Activated B cell treated with CpG ODN at 0.5 μM for 24 hours (primary cell): ENCODE results near the gene PANK4. TPM values are rescaled to one million over a fixed set of nuclear protein-coding genes. Genes with fewer than 3 reads are reported as not detected.

Experiments
- ATAC-seq: fragments of 200-7000 bp; cut with Tn5 transposase; one replicate; pipeline ENCODE4 v1.10.0; 2021; ENCODE audit warnings: low read depth, mild to moderate bottlenecking, moderate library complexity
- CTCF ChIA-PET: fragments of 350-600 bp; sonication (Branson Sonifier 250); formaldehyde crosslinking; loops from one replicate; lab custom pipeline; 2021; ENCODE audit warnings: antibody characterized with exemption; lab: Charles Lee
- POLR2A ChIA-PET: fragments of 350-600 bp; sonication (Branson Sonifier 250); formaldehyde crosslinking; loops from one replicate; lab custom pipeline; 2021; ENCODE audit warnings: antibody characterized with exemption; lab: Charles Lee
- DNase-seq: peaks from one replicate; pipeline ENCODE4 v3.0.0; 2022
- H3K27ac Mint-ChIP-seq: one replicate; pipeline ENCODE4 v1.8.0; 2020; ENCODE audit warnings: mixed read lengths
- H3K27me3 Mint-ChIP-seq: one replicate; pipeline ENCODE4 v1.8.0; 2021; ENCODE audit warnings: mixed read lengths
- H3K36me3 Mint-ChIP-seq: one replicate; pipeline ENCODE4 v1.8.0; 2021; ENCODE audit warnings: low read depth, mixed read lengths
- H3K4me1 Mint-ChIP-seq: one replicate; pipeline ENCODE4 v1.8.0; 2021; ENCODE audit warnings: mixed read lengths
- H3K4me3 Mint-ChIP-seq: one replicate; pipeline ENCODE4 v1.8.0; 2020; ENCODE audit warnings: mild to moderate bottlenecking, mixed read lengths
- H3K9me3 Mint-ChIP-seq: one replicate; pipeline ENCODE4 v1.8.0; 2020; ENCODE audit warnings: mixed read lengths
- intact Hi-C: fragments of 100-400 bp; cut with micrococcal nuclease; formaldehyde crosslinking; loops from one replicate; pipeline ENCODE4 v1.15.1; 2024
- total RNA-seq: library from RNA; stranded (reverse); gene quantifications from 2 replicates; pipeline ENCODE4 v1.2.3, GENCODE V29; 2022
- TF ChIP-seq, protein P1 (sequence below): fragments of 200-600 bp; IDR thresholded peaks from one replicate; pipeline ENCODE4 v1.8.0; 2022; ENCODE audit warnings: antibody characterized with exemption, mild to moderate bottlenecking

PANK4 gene
- total RNA-seq, 1 donor from 2014 or later, result 54.0 TPM

GRCh38 chr1:2535981-2536380 is 9.6 kb upstream of the PANK4 start:
- peaks cover 18% of the 10 kb centered on the region for H3K27me3 Mint-ChIP-seq
- ChIA-PET POLR2A (interaction anchor here (0.6 to 3.1 kb wide), 3 partner anchors 9 to 50 kb away, joined by 3 to 10 read pairs (median 3); partner anchors contain the start of gene TNFRSF14), CTCF (no interaction called here)
- intact Hi-C loops, result no loop called here
- no peak overlapping the region for H3K4me3 Mint-ChIP-seq
- no peaks in the 10 kb centered on the region for H3K36me3 Mint-ChIP-seq
- peaks cover 2% of the 10 kb centered on the region for H3K4me1 Mint-ChIP-seq
- no peaks in the 10 kb centered on the region for H3K9me3 Mint-ChIP-seq
- ATAC-seq, result no peak
- DNase-seq, result no peak
- no peak overlapping the region for H3K27ac Mint-ChIP-seq
- TF ChIP-seq, protein P1, sequence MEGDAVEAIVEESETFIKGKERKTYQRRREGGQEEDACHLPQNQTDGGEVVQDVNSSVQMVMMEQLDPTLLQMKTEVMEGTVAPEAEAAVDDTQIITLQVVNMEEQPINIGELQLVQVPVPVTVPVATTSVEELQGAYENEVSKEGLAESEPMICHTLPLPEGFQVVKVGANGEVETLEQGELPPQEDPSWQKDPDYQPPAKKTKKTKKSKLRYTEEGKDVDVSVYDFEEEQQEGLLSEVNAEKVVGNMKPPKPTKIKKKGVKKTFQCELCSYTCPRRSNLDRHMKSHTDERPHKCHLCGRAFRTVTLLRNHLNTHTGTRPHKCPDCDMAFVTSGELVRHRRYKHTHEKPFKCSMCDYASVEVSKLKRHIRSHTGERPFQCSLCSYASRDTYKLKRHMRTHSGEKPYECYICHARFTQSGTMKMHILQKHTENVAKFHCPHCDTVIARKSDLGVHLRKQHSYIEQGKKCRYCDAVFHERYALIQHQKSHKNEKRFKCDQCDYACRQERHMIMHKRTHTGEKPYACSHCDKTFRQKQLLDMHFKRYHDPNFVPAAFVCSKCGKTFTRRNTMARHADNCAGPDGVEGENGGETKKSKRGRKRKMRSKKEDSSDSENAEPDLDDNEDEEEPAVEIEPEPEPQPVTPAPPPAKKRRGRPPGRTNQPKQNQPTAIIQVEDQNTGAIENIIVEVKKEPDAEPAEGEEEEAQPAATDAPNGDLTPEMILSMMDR, result no peak

GRCh38 chr1:2535455-2535854 is 9.1 kb upstream of the PANK4 start:
- no peak overlapping the region for H3K27ac Mint-ChIP-seq
- no peaks in the 10 kb centered on the region for H3K36me3 Mint-ChIP-seq
- no peak for DNase-seq
- no peaks in the 10 kb centered on the region for H3K9me3 Mint-ChIP-seq
- H3K4me1 Mint-ChIP-seq, result peaks cover 3% of the 10 kb centered on the region
- TF ChIP-seq, protein P1, result no peak
- intact Hi-C loops, result no loop called here
- peaks cover 20% of the 10 kb centered on the region for H3K27me3 Mint-ChIP-seq
- no peak for ATAC-seq
- ChIA-PET POLR2A (interaction anchor here (0.6 to 3.1 kb wide), 2 partner anchors 10 to 50 kb away, joined by 3 to 10 read pairs; no protein-coding TSS in a partner anchor), CTCF (no interaction called here)
- no peak overlapping the region for H3K4me3 Mint-ChIP-seq

DNA sequence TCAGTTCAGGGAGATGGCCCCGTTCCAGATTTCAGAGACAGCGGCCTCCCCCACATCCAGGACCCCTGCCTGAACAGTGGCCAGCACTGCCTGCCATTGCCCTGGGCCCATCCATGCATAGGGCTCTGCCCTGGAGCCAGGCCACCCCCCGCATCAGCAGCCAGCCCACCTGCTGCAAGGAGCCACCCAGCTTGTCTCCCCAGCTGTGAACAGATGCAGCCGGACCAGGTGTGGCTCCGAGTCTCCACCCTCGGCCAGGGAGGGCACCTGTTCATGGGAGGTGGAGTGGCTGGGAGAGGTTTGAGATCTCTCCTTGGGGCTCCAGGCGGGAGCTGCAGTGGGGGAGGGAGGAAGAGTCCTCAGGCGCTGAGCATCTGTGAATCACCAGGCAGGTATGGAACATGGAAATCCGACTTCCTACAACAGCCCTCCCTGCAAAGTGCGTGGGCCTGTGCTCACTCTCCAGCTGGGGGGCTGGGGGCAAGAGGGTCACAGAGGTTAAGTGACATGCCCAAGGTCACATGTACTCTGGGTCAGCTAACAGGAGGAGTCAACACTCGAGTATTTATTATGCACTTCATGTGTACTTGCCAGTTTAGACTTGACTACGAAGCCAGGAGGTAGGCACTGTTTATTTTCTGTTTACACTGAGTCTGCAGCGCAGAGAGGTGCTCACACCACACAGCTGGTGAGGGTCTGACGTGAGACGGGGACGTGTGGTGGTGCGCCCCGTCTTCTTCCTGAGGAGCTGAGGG is 8.5 kb upstream of the PANK4 start:
- Mint-ChIP-seq H3K27me3 (peaks cover 20% of the 10 kb centered on the region), H3K4me3 (no peak overlapping the region), H3K27ac (no peak overlapping the region), H3K4me1 (peaks cover 3% of the 10 kb centered on the region), H3K9me3 (no peaks in the 10 kb centered on the region), H3K36me3 (no peaks in the 10 kb centered on the region)
- ATAC-seq (no peak), DNase-seq (no peak)
- intact Hi-C loops, result no loop called here
- TF ChIP-seq, protein P1, result no peak
- ChIA-PET CTCF (no interaction called here), POLR2A (interaction anchor here (0.6 to 3.1 kb wide), 2 partner anchors 11 to 341 kb away, joined by 6 to 10 read pairs; no protein-coding TSS in a partner anchor)

DNA sequence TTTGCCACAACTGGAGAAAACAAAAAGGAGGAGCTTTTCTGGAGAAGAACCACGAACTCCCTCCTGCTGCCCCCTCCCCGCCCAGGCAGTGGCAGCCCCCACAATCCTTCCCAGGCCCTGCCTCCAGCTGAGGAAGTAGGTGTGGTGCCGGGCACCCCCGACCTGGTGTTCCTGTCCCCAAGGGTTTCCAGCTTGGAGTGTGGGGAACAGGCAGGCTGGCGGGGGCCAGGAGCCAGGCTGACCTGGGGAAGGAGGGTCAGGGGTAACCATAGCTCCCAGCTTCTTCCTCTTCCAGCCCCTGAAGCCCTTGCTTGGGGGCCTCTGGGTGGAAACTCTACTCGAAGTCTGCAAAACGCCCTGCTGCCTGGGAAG is 7.9 kb upstream of the PANK4 start:
- TF ChIP-seq, protein P1, result no peak
- no peak overlapping the region for H3K27ac Mint-ChIP-seq
- H3K27me3 Mint-ChIP-seq, result peaks cover 20% of the 10 kb centered on the region
- H3K4me1 Mint-ChIP-seq, result peaks cover 3% of the 10 kb centered on the region
- H3K4me3 Mint-ChIP-seq, result no peak overlapping the region
- ChIA-PET CTCF (no interaction called here), POLR2A (interaction anchor here (3.1 kb wide), 1 partner anchor 11 kb away, joined by 10 read pairs; no protein-coding TSS in a partner anchor)
- DNase-seq, result no peak
- ATAC-seq, result no peak
- intact Hi-C loops, result no loop called here
- H3K36me3 Mint-ChIP-seq, result no peaks in the 10 kb centered on the region
- H3K9me3 Mint-ChIP-seq, result no peaks in the 10 kb centered on the region

DNA sequence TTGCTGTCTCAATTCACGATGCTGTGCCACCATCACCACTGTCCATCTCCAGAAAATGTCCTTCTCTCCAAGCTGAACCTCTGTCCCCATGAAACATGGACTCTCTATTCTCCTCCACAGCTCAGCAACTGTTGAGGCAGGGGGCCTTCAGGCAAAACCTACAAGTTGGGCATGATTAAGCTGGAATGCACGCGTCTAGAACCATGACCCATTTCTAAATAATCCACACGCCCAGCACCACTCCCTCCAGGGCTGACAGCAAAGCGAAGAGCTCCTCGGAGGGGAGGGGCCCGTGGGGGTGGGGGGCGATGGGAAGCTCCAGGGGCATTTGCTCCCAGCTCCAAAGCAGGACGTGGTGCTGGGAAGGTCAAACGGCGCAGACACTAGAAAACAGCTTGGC is 7.0 kb upstream of the PANK4 start:
- Mint-ChIP-seq H3K27ac (no peak overlapping the region), H3K36me3 (no peaks in the 10 kb centered on the region), H3K4me1 (peaks cover 11% of the 10 kb centered on the region), H3K9me3 (no peaks in the 10 kb centered on the region), H3K4me3 (no peak overlapping the region), H3K27me3 (peaks cover 20% of the 10 kb centered on the region)
- TF ChIP-seq, protein P1, result no peak
- ChIA-PET CTCF (no interaction called here), POLR2A (interaction anchor here (0.7 to 3.1 kb wide), 2 partner anchors 12 to 23 kb away, joined by 3 to 10 read pairs; partner anchors contain the start of gene TNFRSF14)
- no peak for ATAC-seq
- no peak for DNase-seq
- intact Hi-C loops, result no loop called here
